Bladder microvascular endothelial cell (primary cell): Measurements from ENCODE around the gene HRC. TPM values are rescaled to one million over a fixed set of nuclear protein-coding genes. Genes with fewer than 3 reads are reported as not detected.

Experiments
- total RNA-seq: library from RNA; depleted of rRNA; stranded (reverse); fragments of >200 nt; gene quantifications from 2 replicates; pipeline ENCODE4 v1.2.3, GENCODE V29; 2014

HRC gene, protein sequence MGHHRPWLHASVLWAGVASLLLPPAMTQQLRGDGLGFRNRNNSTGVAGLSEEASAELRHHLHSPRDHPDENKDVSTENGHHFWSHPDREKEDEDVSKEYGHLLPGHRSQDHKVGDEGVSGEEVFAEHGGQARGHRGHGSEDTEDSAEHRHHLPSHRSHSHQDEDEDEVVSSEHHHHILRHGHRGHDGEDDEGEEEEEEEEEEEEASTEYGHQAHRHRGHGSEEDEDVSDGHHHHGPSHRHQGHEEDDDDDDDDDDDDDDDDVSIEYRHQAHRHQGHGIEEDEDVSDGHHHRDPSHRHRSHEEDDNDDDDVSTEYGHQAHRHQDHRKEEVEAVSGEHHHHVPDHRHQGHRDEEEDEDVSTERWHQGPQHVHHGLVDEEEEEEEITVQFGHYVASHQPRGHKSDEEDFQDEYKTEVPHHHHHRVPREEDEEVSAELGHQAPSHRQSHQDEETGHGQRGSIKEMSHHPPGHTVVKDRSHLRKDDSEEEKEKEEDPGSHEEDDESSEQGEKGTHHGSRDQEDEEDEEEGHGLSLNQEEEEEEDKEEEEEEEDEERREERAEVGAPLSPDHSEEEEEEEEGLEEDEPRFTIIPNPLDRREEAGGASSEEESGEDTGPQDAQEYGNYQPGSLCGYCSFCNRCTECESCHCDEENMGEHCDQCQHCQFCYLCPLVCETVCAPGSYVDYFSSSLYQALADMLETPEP
- total RNA-seq, result 0.06 TPM in 1 of 2 replicates, not detected in the other

DNA sequence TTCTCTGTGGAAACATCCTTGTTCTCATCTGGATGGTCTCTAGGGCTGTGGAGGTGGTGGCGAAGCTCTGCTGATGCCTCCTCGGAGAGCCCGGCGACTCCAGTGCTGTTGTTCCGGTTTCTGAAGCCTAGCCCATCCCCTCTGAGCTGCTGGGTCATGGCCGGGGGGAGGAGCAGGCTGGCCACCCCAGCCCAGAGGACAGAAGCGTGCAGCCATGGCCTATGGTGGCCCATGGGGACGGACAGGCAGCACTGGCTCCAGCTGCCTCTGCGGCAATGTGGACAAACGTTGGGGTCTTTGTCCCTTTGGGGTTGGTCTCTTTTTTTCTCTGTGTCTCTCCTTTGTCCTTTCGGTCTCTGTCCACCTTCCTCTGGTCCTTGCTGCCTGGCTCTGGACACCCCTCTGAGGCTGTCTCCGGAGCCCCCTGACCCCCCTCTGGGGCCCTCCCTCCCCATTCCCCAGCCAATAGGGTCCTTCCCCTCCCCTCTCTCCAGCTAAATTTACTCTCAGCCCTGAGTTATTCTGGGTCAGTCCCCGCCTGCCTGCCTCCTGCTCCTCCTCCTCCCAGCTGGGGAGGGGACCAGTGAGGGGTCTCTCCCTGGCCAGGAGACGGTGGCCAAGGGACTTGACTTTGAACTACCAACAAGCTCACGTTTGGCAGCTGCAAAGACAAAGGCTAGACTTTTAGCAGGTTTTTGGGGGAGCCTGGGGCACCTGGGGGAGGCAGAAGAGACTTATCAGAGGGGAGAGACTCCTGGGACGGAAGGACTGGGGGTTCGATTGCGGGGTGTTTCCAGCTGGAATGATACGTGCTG, at the start of gene HRC:
Gene HRC (minus strand): TSS at position 392 of the 815 bp plus-strand sequence. CDS start 159 bp downstream, at position 233.

DNA sequence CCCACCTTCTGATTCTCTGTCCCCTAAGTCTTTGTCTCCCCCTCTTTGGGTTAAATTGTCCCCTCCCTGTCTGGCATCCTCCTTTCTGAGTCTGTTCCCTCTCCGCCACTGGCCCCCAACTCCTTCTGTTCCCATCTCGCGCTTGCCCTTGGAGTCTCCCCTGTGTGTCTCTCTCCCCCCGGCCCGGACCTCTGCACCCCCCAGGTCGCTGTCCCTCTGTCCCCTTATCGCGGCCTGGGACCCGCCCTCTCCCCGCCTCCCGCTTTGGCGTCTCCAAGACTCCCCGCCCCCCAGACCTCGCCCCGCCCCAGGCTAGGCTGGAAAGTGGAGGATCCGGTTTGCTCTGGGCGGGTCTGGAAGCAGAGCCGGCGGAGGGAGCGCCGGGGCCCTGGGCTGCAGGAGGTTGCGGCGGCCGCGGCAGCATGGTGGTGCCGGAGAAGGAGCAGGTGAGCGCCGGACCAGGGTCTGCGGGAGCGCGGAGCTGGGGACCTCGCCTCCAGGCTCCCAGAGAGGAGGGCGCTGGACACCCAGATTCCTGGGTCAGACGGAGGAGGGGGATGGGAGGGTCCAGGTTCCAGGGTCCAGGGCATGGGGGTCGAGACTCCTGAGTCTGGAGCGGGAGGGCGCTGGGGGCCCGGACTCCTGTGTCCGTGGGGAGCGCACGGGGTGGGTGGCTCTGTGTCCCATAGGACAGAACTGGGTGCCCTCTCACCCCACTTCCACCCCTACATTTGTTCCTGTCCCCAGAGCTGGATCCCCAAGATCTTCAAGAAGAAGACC, 2.4 kb upstream of the HRC start, which contains the start of gene TRPM4:
Gene TRPM4 (plus strand): TSS at position 348 of the 780 bp plus-strand sequence. CDS start 75 bp downstream, at position 423.

DNA sequence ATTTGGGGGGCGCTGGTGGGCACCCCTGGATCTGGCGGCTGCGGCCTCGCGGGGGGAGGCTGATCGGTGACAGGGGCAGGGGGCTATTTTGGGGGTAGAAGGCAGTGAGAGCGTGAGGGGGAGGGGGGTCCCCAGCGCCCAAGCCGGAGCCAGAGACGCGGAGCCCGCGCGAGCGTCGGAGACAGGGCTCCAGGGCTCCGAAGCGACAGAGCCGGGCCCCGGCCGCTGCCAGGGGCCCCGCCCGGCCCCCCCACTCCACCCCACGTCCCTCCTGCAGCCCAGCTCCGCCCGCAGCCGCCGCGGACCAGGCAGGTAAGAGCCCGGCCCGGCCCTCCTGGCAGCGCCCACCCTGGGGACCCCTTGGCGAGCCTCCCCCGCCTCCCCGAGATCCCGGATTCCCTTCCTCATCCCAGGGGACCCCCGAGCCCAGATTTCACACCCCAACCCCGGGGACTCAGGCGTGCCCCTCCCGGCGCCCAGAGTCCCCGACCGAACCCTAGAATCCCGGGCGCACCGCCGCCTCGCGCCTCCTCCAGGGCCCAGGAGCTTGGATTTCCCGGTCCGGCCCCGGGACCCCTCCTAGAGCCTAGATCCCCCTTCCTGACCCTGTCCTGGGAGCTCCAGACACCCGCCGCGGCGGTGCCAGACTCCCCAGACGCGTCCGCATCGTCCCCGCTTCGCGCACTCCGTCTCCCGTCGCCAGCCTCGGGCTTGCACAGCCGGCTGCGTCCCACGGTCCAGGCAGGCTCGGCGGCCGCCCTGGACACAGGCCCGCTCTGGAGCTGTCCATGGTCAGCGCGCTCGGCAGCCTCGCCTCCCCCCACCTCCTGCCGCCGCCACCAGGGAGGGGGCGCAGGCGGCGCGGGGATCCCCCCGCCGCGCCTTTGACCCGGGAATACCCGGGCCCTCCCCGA, 35.5 kb downstream of the HRC start, which contains the start of gene PPFIA3:
Gene PPFIA3 (plus strand): TSS at position 134 of the 914 bp plus-strand sequence. CDS start 8,330 bp downstream, outside the sequence.

DNA sequence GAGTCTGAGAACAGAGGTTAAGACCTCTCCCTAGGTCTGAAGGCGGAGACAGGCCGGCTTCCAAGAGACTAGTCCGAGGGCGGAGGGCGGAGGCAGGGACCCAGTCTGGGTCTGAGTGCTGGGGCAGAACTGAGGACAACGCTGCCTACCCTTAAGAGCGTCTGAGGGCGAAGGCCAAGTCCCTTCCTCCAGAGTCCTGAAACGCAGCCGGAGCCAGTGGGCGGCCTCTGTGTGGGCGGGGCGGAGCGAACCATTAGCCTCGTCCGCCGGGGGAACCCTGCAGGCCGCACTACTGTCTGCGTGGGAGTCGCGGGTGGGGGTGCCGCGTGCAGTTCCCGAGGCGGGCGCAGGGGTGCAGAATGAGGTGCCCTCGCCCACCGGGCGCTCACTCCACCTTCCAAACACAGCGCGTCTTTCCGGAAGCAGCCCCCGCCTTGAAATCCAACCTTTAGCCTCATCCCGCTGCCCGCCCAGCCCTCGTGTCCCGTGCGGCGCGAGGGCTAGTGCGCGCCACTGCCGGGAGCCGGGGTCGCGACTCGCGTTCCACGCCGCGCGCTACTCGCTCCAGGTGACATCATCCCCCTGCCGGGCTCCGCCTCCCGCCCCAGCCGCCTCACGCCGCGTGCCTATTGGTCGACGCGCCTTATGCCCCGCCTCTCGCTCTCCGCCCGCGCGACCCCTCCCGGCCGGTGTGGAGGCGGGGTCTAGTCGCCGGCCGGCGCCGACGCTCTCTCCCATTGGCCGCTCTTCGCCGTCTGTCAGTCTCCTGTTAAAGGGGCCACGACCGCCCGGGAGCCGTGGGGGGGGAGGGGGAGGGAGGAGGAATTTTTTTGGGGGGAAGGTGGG, 36.4 kb downstream of the HRC start, which contains the start of gene C19orf73:
Gene C19orf73 (minus strand): TSS at position 579 of the 846 bp plus-strand sequence. CDS start 121 bp downstream, at position 458.

DNA sequence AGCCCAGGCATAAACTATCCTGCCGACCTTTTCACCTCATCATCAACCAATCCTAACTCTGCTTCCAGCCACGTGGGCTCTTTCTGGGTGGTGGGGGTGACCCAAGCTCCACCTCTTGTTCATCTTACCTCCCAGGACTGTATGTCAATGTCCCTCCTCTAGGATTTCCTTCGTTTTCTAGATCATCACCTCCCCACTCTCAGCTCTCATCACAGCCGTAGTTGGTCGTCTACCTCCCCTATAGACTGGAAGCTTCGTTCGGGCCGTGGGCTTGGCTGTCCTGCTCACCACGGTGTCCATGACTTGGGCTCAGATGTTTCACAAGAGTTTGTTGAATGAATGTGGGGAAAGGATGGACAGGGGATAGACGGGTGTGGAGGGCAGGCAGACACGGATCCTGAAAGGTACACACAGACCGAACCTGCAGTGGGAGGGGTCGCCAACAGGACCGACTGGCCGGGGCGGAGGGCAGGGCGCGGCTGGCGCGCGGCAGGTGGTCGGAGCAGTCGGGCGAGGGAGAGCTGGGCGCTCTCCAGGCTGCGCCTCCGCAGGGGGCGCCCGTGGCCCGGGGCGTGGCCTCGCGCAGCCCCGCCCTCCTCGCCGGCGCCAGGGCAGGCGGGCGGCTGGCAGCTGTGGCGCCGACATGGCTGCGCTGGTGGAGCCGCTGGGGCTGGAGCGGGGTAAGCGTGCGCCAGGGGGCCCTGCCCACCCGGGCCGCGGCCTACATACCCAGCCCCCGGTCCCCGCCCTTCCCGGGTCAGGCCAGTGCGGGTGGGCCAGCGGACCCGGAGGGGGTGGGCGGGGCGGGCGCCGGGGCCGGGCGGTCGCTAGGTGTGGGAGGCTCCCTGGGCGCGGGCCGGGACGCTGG, 41.2 kb downstream of the HRC start, which contains the start of gene LIN7B:
Gene LIN7B (plus strand): TSS at position 609 of the 868 bp plus-strand sequence. CDS start 35 bp downstream, at position 644.

Other genes with a start within 250 kb of the HRC start
- not detected in 2 replicates for gene DHDH, start 221.7 kb downstream of the HRC start, total RNA-seq
- 90.2 and 164 TPM in 2 replicates for gene BAX, start 200.5 kb downstream of the HRC start, total RNA-seq
- gene FTL, start 190.1 kb downstream of the HRC start, total RNA-seq, result 707 and 962 TPM in 2 replicates
- 24.0 and 25.6 TPM in 2 replicates for gene GYS1, start 162.1 kb downstream of the HRC start, total RNA-seq
- gene RUVBL2, start 161.5 kb downstream of the HRC start, total RNA-seq, result 199 and 209 TPM in 2 replicates
- 0.16 TPM in 1 of 2 replicates, not detected in the other for gene LHB, start 138.3 kb downstream of the HRC start, total RNA-seq
- not detected in 2 replicates for gene CGB3, start 131.1 kb downstream of the HRC start, total RNA-seq
- gene CGB2, start 123.5 kb downstream of the HRC start, total RNA-seq, result not detected in 2 replicates
- not detected in 2 replicates for gene CGB1, start 118.5 kb downstream of the HRC start, total RNA-seq
- not detected in 2 replicates for gene CGB5, start 111.5 kb downstream of the HRC start, total RNA-seq
- gene CGB8, start 106.3 kb downstream of the HRC start, total RNA-seq, result not detected in 2 replicates
- under 0.01 TPM in 1 of 2 replicates, not detected in the other for gene CGB7, start 97.6 kb downstream of the HRC start, total RNA-seq
- not detected in 2 replicates for gene NTF4, start 90.6 kb downstream of the HRC start, total RNA-seq
- not detected in 2 replicates for gene KCNA7, start 82.7 kb downstream of the HRC start, total RNA-seq
- gene SNRNP70, start 69.9 kb downstream of the HRC start, total RNA-seq, result 141 and 222 TPM in 2 replicates
- gene LIN7B, start 41.0 kb downstream of the HRC start, total RNA-seq, result 1.4 and 1.5 TPM in 2 replicates
- 0.65 and 0.88 TPM in 2 replicates for gene C19orf73, start 36.3 kb downstream of the HRC start, total RNA-seq
- gene PPFIA3, start 35.9 kb downstream of the HRC start, total RNA-seq, result 3.4 and 3.9 TPM in 2 replicates
- gene TRPM4, start 2.4 kb upstream of the HRC start, total RNA-seq, result 19.8 and 24.1 TPM in 2 replicates
- gene SLC6A16, start 169.8 kb upstream of the HRC start, total RNA-seq, result under 0.01 and 0.63 TPM in 2 replicates
- not detected in 2 replicates for gene CD37, start 180.0 kb upstream of the HRC start, total RNA-seq
- gene TEAD2, start 207.0 kb upstream of the HRC start, total RNA-seq, result 35.9 and 51.0 TPM in 2 replicates
- 0.31 TPM in 1 of 2 replicates, not detected in the other for gene DKKL1, start 208.5 kb upstream of the HRC start, total RNA-seq
- gene KASH5, start 232.9 kb upstream of the HRC start, total RNA-seq, result not detected in 2 replicates